ENCODE measurements around the gene TBX19. TPM values are rescaled to one million over a fixed set of nuclear protein-coding genes. Genes with fewer than 3 reads are reported as not detected.

Gene TBX19
- total RNA-seq, 3 donors from 2014 or later = 1.6 to 7.8 (median 4.9) TPM

GRCh38 chr1:168297019-168297730 lies 16.5 kb downstream of the TBX19 start:
- intact Hi-C loops (cut with DNase I; ENCODE audit: low total_unique reads) = no loop called here
- TF ChIP-seq POLR2A (IDR thresholded peaks at IDR 0.05) (no peak), POLR2AphosphoS5 (IDR thresholded peaks at IDR 0.05) (no peak), CTCF (IDR thresholded peaks at IDR 0.05) (no peak)

GRCh38 chr1:168298446-168298845 lies 17.8 kb downstream of the TBX19 start:
- H3K4me1 ChIP-seq = no peaks in the 10 kb centered on the region
- H3K36me3 ChIP-seq = no peaks in the 10 kb centered on the region
- no peaks in the 10 kb centered on the region for H3K27me3 ChIP-seq
- no peak for DNase-seq (ENCODE audit: low spot score in 2 of 2)
- no peak overlapping the region for H3K4me3 ChIP-seq
- H3K9me3 ChIP-seq = no peaks in the 10 kb centered on the region
- intact Hi-C loops (cut with DNase I; ENCODE audit: low total_unique reads) = no loop called here
- TF ChIP-seq CTCF (IDR thresholded peaks at IDR 0.05) (no peak), POLR2A (IDR thresholded peaks at IDR 0.05) (no peak), POLR2AphosphoS5 (IDR thresholded peaks at IDR 0.05) (no peak)
- no peak overlapping the region for H3K27ac ChIP-seq

More at GRCh38 chr1:168297019-168297730, 16.5 kb downstream of the TBX19 start:
- Histone ChIP-seq H3K4me1 (no peaks in the 10 kb centered on the region), H3K27ac (no peak overlapping the region), H3K36me3 (no peaks in the 10 kb centered on the region), H3K27me3 (no peaks in the 10 kb centered on the region), H3K9me3 (no peaks in the 10 kb centered on the region), H3K4me3 (no peak overlapping the region)
- DNase-seq (ENCODE audit: low spot score in 2 of 2) = no peak

DNA sequence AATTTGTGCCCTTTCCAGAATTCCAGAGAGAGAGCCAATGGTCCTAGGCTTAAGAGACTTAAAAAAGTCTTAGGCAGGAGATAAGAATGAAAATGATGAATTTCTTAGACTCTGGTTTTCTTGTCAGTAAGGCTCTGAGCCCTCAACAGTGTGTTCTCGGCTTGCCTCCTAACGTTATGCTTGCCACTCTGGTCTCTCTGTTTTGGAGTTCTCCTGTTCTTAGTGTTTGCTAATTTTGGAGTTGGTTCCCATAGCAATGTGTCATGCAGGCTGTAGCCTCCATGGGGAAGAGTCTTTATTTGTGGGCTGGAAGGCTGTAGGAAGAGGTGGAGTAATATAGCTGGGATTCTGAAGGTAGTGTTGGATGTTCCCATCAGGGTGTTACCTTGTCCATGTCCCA lies 19.9 kb downstream of the TBX19 start:
- Histone ChIP-seq H3K4me3 (no peak overlapping the region), H3K36me3 (no peaks in the 10 kb centered on the region), H3K27me3 (no peaks in the 10 kb centered on the region), H3K4me1 (no peaks in the 10 kb centered on the region), H3K27ac (no peak overlapping the region), H3K9me3 (no peaks in the 10 kb centered on the region)
- TF ChIP-seq POLR2AphosphoS5 (IDR thresholded peaks at IDR 0.05) = no peak
- no peak for TF ChIP-seq CTCF (IDR thresholded peaks at IDR 0.05)
- TF ChIP-seq POLR2A (IDR thresholded peaks at IDR 0.05) = no peak
- DNase-seq (ENCODE audit: low spot score in 2 of 2) = no peak
- intact Hi-C loops (cut with DNase I; ENCODE audit: low total_unique reads) = no loop called here

GRCh38 chr1:168301664-168302320 lies 21.1 kb downstream of the TBX19 start:
- intact Hi-C loops (cut with DNase I; ENCODE audit: low total_unique reads) = no loop called here
- Histone ChIP-seq H3K9me3 (no peaks in the 10 kb centered on the region), H3K4me1 (no peaks in the 10 kb centered on the region), H3K27me3 (no peaks in the 10 kb centered on the region), H3K27ac (no peak overlapping the region), H3K4me3 (no peak overlapping the region), H3K36me3 (no peaks in the 10 kb centered on the region)
- DNase-seq (ENCODE audit: low spot score in 2 of 2) = no peak
- TF ChIP-seq CTCF (IDR thresholded peaks at IDR 0.05) (no peak), POLR2AphosphoS5 (IDR thresholded peaks at IDR 0.05) (no peak), POLR2A (IDR thresholded peaks at IDR 0.05) (no peak)
